Epidermal melanocyte (primary cell): ENCODE measurements around the gene RCOR3.
"Not testable (repeated sequence)": the region's sequence is repeated elsewhere in the genome, so short reads cannot be mapped to it uniquely, and the experiment has no call there.

Experiments
- DNase-seq: peaks from one replicate; pipeline ENCODE4 v3.0.0; 2011; ENCODE audit warnings: low spot score; ENCODE audit not compliant: insufficient read length

The RCOR3 gene

GRCh38 chr1:211339631-211340041 lies 80.5 kb downstream of the RCOR3 start:
- no peak for DNase-seq

- no peak for DNase-seq
These were observed 81.7 kb downstream of the RCOR3 start for GRCh38 chr1:211340622-211341507.

DNA sequence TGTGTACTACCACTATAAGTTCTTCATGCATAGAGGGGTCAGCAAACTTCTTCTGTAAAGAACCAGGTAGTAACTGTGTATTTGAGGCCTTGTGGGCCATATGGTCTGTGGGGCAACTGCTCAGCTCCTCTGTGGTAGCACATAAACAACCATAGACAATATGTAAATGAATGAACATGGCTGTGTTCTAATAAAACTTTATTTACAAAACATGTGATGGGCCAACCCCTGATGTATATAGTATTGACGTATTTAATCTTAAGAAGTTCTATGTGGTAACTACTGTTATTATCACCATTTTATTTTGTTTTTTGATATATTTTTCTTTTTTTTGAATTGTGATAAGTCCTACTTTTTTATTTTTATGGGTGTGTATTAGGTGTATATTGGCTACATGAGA lies 82.8 kb downstream of the RCOR3 start:
- no peak for DNase-seq

- no peak for DNase-seq
These were observed 84.4 kb downstream of the RCOR3 start for GRCh38 chr1:211343607-211344006.

DNA sequence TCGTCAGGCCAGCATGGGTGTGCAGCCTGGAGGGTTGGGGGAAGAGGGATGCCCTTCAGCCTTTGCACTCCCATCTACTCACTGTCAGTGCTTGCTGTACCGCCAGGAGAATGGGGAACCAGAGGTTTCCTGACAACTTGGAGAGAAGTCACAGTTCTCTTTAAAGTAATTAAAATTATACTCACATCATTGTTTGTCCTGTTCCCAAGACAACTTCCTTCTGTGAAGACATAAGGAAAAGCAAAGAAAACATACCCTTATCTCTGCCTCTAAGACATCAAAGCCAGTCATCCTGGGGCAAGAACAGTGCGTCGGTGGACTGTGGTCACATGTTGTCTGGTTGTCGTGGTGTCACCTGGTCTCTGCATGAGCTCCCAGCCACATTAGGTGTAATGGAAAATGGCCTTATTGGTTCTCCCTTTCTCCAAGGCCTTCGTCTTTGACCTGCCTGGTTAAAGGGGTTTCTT lies 85.0 kb downstream of the RCOR3 start:
- no peak for DNase-seq

DNA sequence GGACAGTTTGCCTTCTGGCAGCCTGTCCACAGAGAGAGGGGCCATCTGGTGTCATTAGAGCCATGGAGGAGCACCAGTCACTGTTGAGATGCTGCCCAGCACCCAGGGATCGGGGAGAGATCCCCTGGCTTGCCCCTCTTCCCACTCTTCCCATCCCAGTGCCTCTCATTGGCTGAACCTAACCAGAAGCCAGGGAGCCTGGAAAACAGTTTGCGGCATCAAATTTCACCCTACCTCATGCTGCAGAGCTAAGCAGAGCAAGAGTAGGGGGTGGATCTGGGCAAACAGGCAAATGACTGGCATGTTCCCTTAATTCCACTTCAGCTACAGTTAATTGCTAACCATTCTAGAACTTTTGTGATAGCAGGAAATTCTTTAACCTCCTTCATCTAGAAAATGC lies 86.6 kb downstream of the RCOR3 start:
- no peak for DNase-seq

- no peak for DNase-seq
These were observed 88.1 kb downstream of the RCOR3 start for GRCh38 chr1:211347077-211347844.

DNA sequence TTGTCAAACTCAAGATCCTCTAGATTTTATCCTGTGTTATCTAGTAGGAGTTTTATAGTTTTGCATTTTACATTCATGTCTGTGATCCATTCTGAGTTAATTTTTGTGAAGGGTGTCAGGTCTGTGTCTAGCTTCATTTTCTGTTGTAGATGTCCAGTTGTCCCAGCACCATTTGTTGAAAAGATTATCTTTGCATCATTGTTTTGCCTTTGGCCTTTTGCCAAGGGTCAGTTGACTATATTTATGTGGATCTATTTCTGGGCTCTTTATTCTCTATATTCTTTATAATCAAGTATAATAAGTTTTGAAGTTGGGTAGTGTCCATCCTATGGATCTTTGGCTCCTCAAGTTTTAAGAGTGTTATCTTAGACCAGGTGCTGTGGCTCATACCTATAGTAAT lies 89.4 kb downstream of the RCOR3 start:
- no peak for DNase-seq

- DNase-seq: no peak
These were observed 90.6 kb downstream of the RCOR3 start for GRCh38 chr1:211349741-211350140.

- DNase-seq: not testable (repeated sequence)
These were observed 92.9 kb downstream of the RCOR3 start for GRCh38 chr1:211352055-211352454.

DNA sequence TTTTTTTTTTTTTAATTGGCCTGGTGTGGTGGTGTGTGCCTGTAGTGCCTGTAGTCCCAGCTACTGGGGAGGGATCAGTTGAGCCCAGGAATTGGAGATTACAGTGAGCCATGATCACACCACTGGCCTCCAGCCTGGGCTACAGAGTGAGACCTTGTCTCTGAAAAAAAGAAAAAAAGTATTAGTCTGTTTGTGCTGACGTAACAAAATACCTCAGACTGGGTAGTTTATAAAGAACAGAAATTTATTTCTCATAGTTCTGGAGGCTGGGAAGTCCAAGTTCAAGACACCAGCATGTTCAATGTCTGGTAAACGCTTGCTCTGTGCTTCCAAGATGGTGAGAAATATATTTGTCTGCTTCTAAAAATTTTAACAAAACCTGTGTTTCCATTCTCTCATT lies 93.3 kb downstream of the RCOR3 start:
- no peak for DNase-seq

DNA sequence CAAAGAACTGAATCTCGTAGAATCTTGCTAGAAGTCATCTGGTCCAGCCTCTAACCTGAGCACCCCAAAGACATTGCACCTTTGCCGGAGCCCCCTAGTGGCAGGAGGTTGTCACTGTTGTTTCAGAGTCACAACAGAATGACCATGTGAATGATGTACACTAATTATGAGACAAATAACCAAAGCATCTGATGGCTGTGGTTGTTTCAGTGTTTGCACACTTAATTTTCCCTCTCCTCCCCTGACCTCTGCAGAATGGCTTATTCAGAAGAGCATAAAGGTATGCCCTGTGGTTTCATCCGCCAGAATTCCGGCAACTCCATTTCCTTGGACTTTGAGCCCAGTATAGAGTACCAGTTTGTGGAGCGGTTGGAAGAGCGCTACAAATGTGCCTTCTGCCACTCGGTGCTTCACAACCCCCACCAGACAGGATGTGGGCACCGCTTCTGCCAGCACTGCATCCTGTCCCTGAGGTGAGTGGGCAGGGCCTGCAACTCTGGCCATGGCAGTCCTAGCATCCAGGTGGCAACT lies 93.9 kb downstream of the RCOR3 start:
- DNase-seq: no peak

- DNase-seq: no peak
These were observed 94.5 kb downstream of the RCOR3 start for GRCh38 chr1:211353562-211354212.

- DNase-seq: no peak
These were observed 96.7 kb downstream of the RCOR3 start for GRCh38 chr1:211355873-211356272.

- no peak for DNase-seq
These were observed 97.7 kb downstream of the RCOR3 start for GRCh38 chr1:211356723-211357407.

GRCh38 chr1:211358685-211359084 lies 99.5 kb downstream of the RCOR3 start:
- DNase-seq: no peak

- no peak for DNase-seq
These were observed 100.7 kb downstream of the RCOR3 start for GRCh38 chr1:211359876-211360275.

- no peak for DNase-seq
These were observed 102.0 kb downstream of the RCOR3 start for GRCh38 chr1:211361202-211361601.
